K562 (cell line): ENCODE data around the gene ZYG11A. TPM values are rescaled to one million over a fixed set of nuclear protein-coding genes. Genes with fewer than 3 reads are reported as not detected.
A peak's percentile ranks its signal among the peaks of the same experiment; 100 is the strongest.

Experiments
- ADNP ChIP-seq: fragments of 200-800 bp; sonication (Bioruptor generic); IDR thresholded peaks from 2 replicates; pipeline ENCODE4 v1.6.1; 2016; ENCODE audit warnings: missing genetic modification characterization, missing compliant biosample characterization
- CLOCK ChIP-seq: fragments of 250-450 bp; sonication (Bioruptor Pico); IDR thresholded peaks from 2 replicates; pipeline ENCODE4 v1.4.0; 2020; ENCODE audit warnings: mild to moderate bottlenecking, moderate library complexity, borderline replicate concordance
- CTBP1 ChIP-seq: fragments of 450-650 bp; IDR thresholded peaks from 2 replicates; pipeline ENCODE4 v1.6.1; 2016; ENCODE audit warnings: borderline replicate concordance
- DACH1 ChIP-seq: fragments of 450-650 bp; IDR thresholded peaks from 2 replicates; pipeline ENCODE4 v1.6.1; 2018; ENCODE audit not compliant: partially characterized antibody
- DPF2 ChIP-seq: fragments of 450-650 bp; IDR thresholded peaks from 2 replicates; pipeline ENCODE4 v1.6.1; 2016
- FOXA3 ChIP-seq, 2 experiments: fragments of 450-650 bp in 1 of 2; sonication (generic) in 1 of 2; formaldehyde crosslinking; IDR thresholded peaks in 1 of 2; conservative IDR thresholded peaks in 1 of 2; 2 replicates each; pipeline versions ENCODE4 v1.4.0 to v1.8.0; 2020 to 2022; ENCODE audit warnings: mild to moderate bottlenecking in 2 of 2, missing genetic modification reagents in 1 of 2
- FOXK2 ChIP-seq, 2 experiments: fragments of 450-650 bp; IDR thresholded peaks in 1 of 2; conservative IDR thresholded peaks in 1 of 2; 2 replicates each; pipeline ENCODE4 v1.6.1; 2016; ENCODE audit warnings: low read depth in 2 of 2, mild to moderate bottlenecking in 1 of 2
- GTF2A2 ChIP-seq: IDR thresholded peaks from 2 replicates; pipeline ENCODE4 v1.6.1; 2016; ENCODE audit warnings: mild to moderate bottlenecking, missing genetic modification characterization, missing compliant biosample characterization
- HCFC1 ChIP-seq: IDR thresholded peaks from 2 replicates; pipeline ENCODE4 v1.6.1; 2012; ENCODE audit warnings: low read depth, low read length, improper control_type of control experiment
- KAT8 ChIP-seq: fragments of 450-650 bp; IDR thresholded peaks from 2 replicates; pipeline ENCODE4 v1.6.1; 2016; ENCODE audit warnings: low read depth, mild to moderate bottlenecking
- MCM5 ChIP-seq: fragments of 450-650 bp; IDR thresholded peaks from 2 replicates; pipeline ENCODE4 v1.6.1; 2016; ENCODE audit warnings: low read depth
- MEF2D ChIP-seq: conservative IDR thresholded peaks from 2 replicates; pipeline ENCODE4 v1.6.1; 2016; ENCODE audit warnings: low read depth, missing genetic modification characterization, missing compliant biosample characterization
- NRF1 ChIP-seq, 2 experiments: fragments of 450-650 bp; IDR thresholded peaks in 1 of 2; conservative IDR thresholded peaks in 1 of 2; 2 replicates each; pipeline ENCODE4 v1.6.1; 2014; ENCODE audit warnings: mild to moderate bottlenecking in 2 of 2
- OTX1 ChIP-seq: fragments of 450-650 bp; formaldehyde crosslinking; IDR thresholded peaks from 2 replicates; pipeline ENCODE4 v1.4.0; 2022; ENCODE audit warnings: mild to moderate bottlenecking
- RBM39 ChIP-seq: fragments of 200-400 bp; formaldehyde crosslinking; optimal IDR thresholded peaks from 2 replicates; pipeline ENCODE3; 2018; ENCODE audit warnings: low read depth, low read length
- SIRT6 ChIP-seq: IDR thresholded peaks from one replicate; pipeline ENCODE4 v1.6.1; 2012; ENCODE audit warnings: low read depth, mild to moderate bottlenecking, control low read depth, inconsistent platforms, low read length, moderate library complexity
- TAF1 ChIP-seq: IDR thresholded peaks from 2 replicates; pipeline ENCODE4 v1.6.1; 2011; ENCODE audit warnings: mild to moderate bottlenecking, low read length, moderate library complexity; ENCODE audit not compliant: insufficient read depth, control insufficient read depth, severe bottlenecking; ENCODE audit errors: extremely low read depth
- TOE1 ChIP-seq, 2 experiments: fragments of 450-650 bp in 1 of 2; sonication (generic) in 1 of 2; formaldehyde crosslinking in 1 of 2; IDR thresholded peaks; 2 replicates each; pipeline versions ENCODE4 v1.7.1 to v1.8.0; 2016 to 2022; ENCODE audit warnings: borderline replicate concordance in 2 of 2, mild to moderate bottlenecking in 2 of 2, antibody characterized with exemption in 1 of 2, inconsistent platforms in 1 of 2, low read depth in 1 of 2, missing genetic modification reagents in 1 of 2, moderate library complexity in 1 of 2
- ZBED1 ChIP-seq: IDR thresholded peaks from 2 replicates; pipeline ENCODE4 v1.6.1; 2014
- ZC3H11A ChIP-seq: IDR thresholded peaks from 2 replicates; pipeline ENCODE4 v1.6.1; 2012; ENCODE audit warnings: low read depth, low read length, improper control_type of control experiment
- ZNF277 ChIP-seq: fragments of 250-450 bp; sonication (Bioruptor Pico); IDR thresholded peaks from 2 replicates; pipeline ENCODE4 v1.8.0; 2022; ENCODE audit warnings: inconsistent platforms, mild to moderate bottlenecking, moderate library complexity, borderline replicate concordance
- ZNF395 ChIP-seq: fragments of 200-800 bp; sonication (Bioruptor generic); IDR thresholded peaks from 2 replicates; pipeline ENCODE4 v1.6.1; 2017; ENCODE audit warnings: missing genetic modification characterization, missing compliant biosample characterization
- ZNF436 ChIP-seq: fragments of 250-450, 450-650 bp; sonication (Bioruptor Pico); formaldehyde crosslinking; IDR thresholded peaks from 2 replicates; pipeline ENCODE4 v1.7.0; 2020; ENCODE audit warnings: mild to moderate bottlenecking
- ZNF785 ChIP-seq: fragments of 250-450 bp; sonication (Bioruptor Pico); IDR thresholded peaks from 2 replicates; pipeline ENCODE4 v1.4.0; 2020; ENCODE audit warnings: mild to moderate bottlenecking
- polyA plus RNA-seq, 8 experiments: library from polyadenylated mRNA; depleted of rRNA in 4 of 8; stranded (reverse) in 5 of 8; unstranded in 3 of 8; fragments of >200 nt; fragmentation: Nextera tagmentation in 2 of 8; fragmentation: Illumina TruSeq in 1 of 8; extraction: Ambion mirVana in 2 of 8; extraction: Trizol in 1 of 8; gene quantifications; 2 replicates each; pipeline versions ENCODE4 v1.2.1 to v1.2.3, GENCODE V29; 2011 to 2014; ENCODE audit warnings: inconsistent platforms in 1 of 8, missing spikeins in 1 of 8
- total RNA-seq, 7 experiments: library from RNA; depleted of rRNA in 6 of 7; stranded (reverse); fragments of >200 nt in 6 of 7; fragmentation: Illumina TruSeq in 2 of 7; extraction: Trizol in 2 of 7; gene quantifications; 2 replicates each; pipeline versions ENCODE4 v1.2.1 to v1.2.3, GENCODE V29; 2011 to 2021; ENCODE audit warnings: low replicate concordance in 1 of 7

The ZYG11A gene
- total and polyA plus RNA-seq, 9 of the 15 experiments (the other 6 are each of a cell fraction or from before 2014, with no cell fraction given), result 4.5 to 21.9 (median 14.0) TPM

- TF ChIP-seq ZNF277 (CRISPR knock-in tag) (no peak), FOXA3 (CRISPR knock-in tag; conservative IDR thresholded peaks at IDR 0.05 in 1 of 2, IDR thresholded peaks at IDR 0.05 in 1 of 2) (0 out of 4 replicates have a peak, but pooled peaks of 1 of the 2 experiments have one; percentile 34), OTX1 (CRISPR knock-in tag) (no peak), ADNP (tag) (no peak), GTF2A2 (tag) (no peak), KAT8 (no peak), DACH1 (no peak), MCM5 (no peak), CTBP1 (no peak), HCFC1 (no peak), ZNF785 (CRISPR knock-in tag) (no peak), TOE1 (IDR thresholded peaks at IDR 0.05; ENCODE audit: borderline replicate concordance) (peak; percentile 74), TOE1 (CRISPR knock-in tag; IDR thresholded peaks at IDR 0.05; ENCODE audit: borderline replicate concordance, low read depth) (no peak), ZC3H11A (no peak), CLOCK (CRISPR knock-in tag) (no peak), RBM39 (peak; percentile 66), ZBED1 (no peak), TAF1 (no peak), DPF2 (no peak), ZNF436 (CRISPR knock-in tag) (no peak), ZNF395 (CRISPR knock-in tag) (no peak), MEF2D (tag) (0 out of 2 replicates have a peak, but pooled peaks have one; percentile 48), FOXK2 (conservative IDR thresholded peaks at IDR 0.05 in 1 of 2, IDR thresholded peaks at IDR 0.05 in 1 of 2; ENCODE audit: low read depth in 2 of 2) (no peak), NRF1 (conservative IDR thresholded peaks at IDR 0.05 in 1 of 2, IDR thresholded peaks at IDR 0.05 in 1 of 2) (0 out of 4 replicates have a peak, but pooled peaks of 1 of the 2 experiments have one; percentile 17), SIRT6 (no peak)
Measured at GRCh38 chr1:52904927-52905698, 62.6 kb downstream of the ZYG11A start (continued).
